Trophoblast cell (in vitro differentiated cells and primary cell): Measurements from ENCODE around the gene THEMIS2. TPM values are rescaled to one million over a fixed set of nuclear protein-coding genes. Genes with fewer than 3 reads are reported as not detected.
A peak's percentile ranks its signal among the peaks of the same experiment; 100 is the strongest.
"Not testable (repeated sequence)": the region's sequence is repeated elsewhere in the genome, so short reads cannot be mapped to it uniquely, and the experiment has no call there.

Source experiments
- DNase-seq, 2 donors: peaks; one replicate each; pipeline ENCODE4 v3.0.0-alpha.2; 2016
- H2AFZ ChIP-seq: 2 replicates; pipeline ENCODE4 v1.6.1; 2013; ENCODE audit warnings: low read length, moderate library complexity, mild to moderate bottlenecking; ENCODE audit not compliant: insufficient read depth, poor library complexity
- H2AK5ac ChIP-seq: 2 replicates; pipeline ENCODE4 v1.6.1; 2013; ENCODE audit warnings: mild to moderate bottlenecking, low read length
- H2BK120ac ChIP-seq: 2 replicates; pipeline ENCODE4 v1.6.1; 2013; ENCODE audit warnings: low read length, mild to moderate bottlenecking, moderate library complexity; ENCODE audit not compliant: insufficient read depth, poor library complexity
- H2BK12ac ChIP-seq: 2 replicates; pipeline ENCODE4 v1.6.1; 2013; ENCODE audit warnings: mild to moderate bottlenecking, low read length, moderate library complexity
- H2BK5ac ChIP-seq: 2 replicates; pipeline ENCODE4 v1.6.1; 2013; ENCODE audit warnings: low read length, low read depth, moderate library complexity, mild to moderate bottlenecking; ENCODE audit not compliant: poor library complexity
- H3K14ac ChIP-seq: 2 replicates; pipeline ENCODE4 v1.6.1; 2013; ENCODE audit warnings: mild to moderate bottlenecking, low read length
- H3K18ac ChIP-seq: 2 replicates; pipeline ENCODE4 v1.6.1; 2013; ENCODE audit warnings: mild to moderate bottlenecking, low read length
- H3K23ac ChIP-seq: 2 replicates; pipeline ENCODE4 v1.6.1; 2013; ENCODE audit warnings: low read length
- H3K27ac ChIP-seq: 2 replicates; pipeline ENCODE4 v1.5.1; 2013; ENCODE audit warnings: low read depth, mild to moderate bottlenecking, inconsistent platforms, low read length, moderate library complexity
- H3K27me3 ChIP-seq: 2 replicates; pipeline ENCODE4 v1.6.1; 2013; ENCODE audit warnings: inconsistent platforms, mild to moderate bottlenecking, low read length, moderate library complexity; ENCODE audit not compliant: insufficient read depth
- H3K36me3 ChIP-seq, 2 experiments: 1 replicate in 1 of 2; 2 replicates in 1 of 2; pipeline ENCODE4 v1.6.1; 2013; ENCODE audit warnings: low read length in 2 of 2, mild to moderate bottlenecking in 2 of 2, moderate library complexity in 1 of 2; ENCODE audit not compliant: insufficient read depth in 2 of 2, control insufficient read depth in 1 of 2
- H3K4ac ChIP-seq: 2 replicates; pipeline ENCODE4 v1.6.1; 2013; ENCODE audit warnings: low read depth, mild to moderate bottlenecking, low read length, moderate library complexity
- H3K4me1 ChIP-seq, 2 experiments: 1 replicate in 1 of 2; 2 replicates in 1 of 2; pipeline ENCODE4 v1.6.1; 2013; ENCODE audit warnings: low read length in 2 of 2, mild to moderate bottlenecking in 2 of 2, moderate library complexity in 1 of 2; ENCODE audit not compliant: insufficient read depth in 2 of 2, control insufficient read depth in 1 of 2
- H3K4me2 ChIP-seq: 2 replicates; pipeline ENCODE4 v1.6.1; 2013; ENCODE audit warnings: inconsistent platforms, mild to moderate bottlenecking, low read length, moderate library complexity
- H3K4me3 ChIP-seq: 2 replicates; pipeline ENCODE4 v1.5.1; 2013; ENCODE audit warnings: mild to moderate bottlenecking, low read depth, low read length, inconsistent platforms
- H3K79me1 ChIP-seq: one replicate; pipeline ENCODE4 v1.6.1; 2013; ENCODE audit warnings: low read length
- H3K79me2 ChIP-seq: 2 replicates; pipeline ENCODE4 v1.6.1; 2013; ENCODE audit warnings: low read length, mild to moderate bottlenecking; ENCODE audit not compliant: control insufficient read depth, insufficient read depth, poor library complexity
- H3K9ac ChIP-seq: 2 replicates; pipeline ENCODE4 v1.6.1; 2013; ENCODE audit warnings: mild to moderate bottlenecking, low read length
- H3K9me3 ChIP-seq: 2 replicates; pipeline ENCODE4 v1.6.1; 2013; ENCODE audit warnings: low read depth, mild to moderate bottlenecking, control low read depth, inconsistent platforms, low read length; ENCODE audit not compliant: insufficient read depth
- H4K12ac ChIP-seq: 2 replicates; pipeline ENCODE4 v1.6.1; 2013; ENCODE audit warnings: low read depth, mild to moderate bottlenecking, low read length, moderate library complexity
- H4K8ac ChIP-seq: 2 replicates; pipeline ENCODE4 v1.6.1; 2013; ENCODE audit warnings: low read depth, mild to moderate bottlenecking, low read length, moderate library complexity
- H4K91ac ChIP-seq: one replicate; pipeline ENCODE4 v1.6.1; 2013; ENCODE audit warnings: low read depth, mild to moderate bottlenecking, low read length, moderate library complexity
- WGBS: extraction: QIAGEN DNeasy Blood & Tissue Kit; methylation state at CpG from one replicate; pipeline ENCODE4 v1.1.7; 2013; ENCODE audit warnings: missing lambda C conversion rate; ENCODE audit not compliant: insufficient read length, insufficient coverage; ENCODE audit errors: extremely low coverage; 5-methylcytosine and 5-hydroxymethylcytosine counted together
- polyA plus RNA-seq: library from polyadenylated mRNA; stranded (reverse); fragments of 200-250 nt; gene quantifications from 2 replicates; pipeline ENCODE4 v1.2.3, GENCODE V29; 2013

THEMIS2 gene
- polyA plus RNA-seq: 0.62 and 0.77 TPM in 2 replicates

DNA sequence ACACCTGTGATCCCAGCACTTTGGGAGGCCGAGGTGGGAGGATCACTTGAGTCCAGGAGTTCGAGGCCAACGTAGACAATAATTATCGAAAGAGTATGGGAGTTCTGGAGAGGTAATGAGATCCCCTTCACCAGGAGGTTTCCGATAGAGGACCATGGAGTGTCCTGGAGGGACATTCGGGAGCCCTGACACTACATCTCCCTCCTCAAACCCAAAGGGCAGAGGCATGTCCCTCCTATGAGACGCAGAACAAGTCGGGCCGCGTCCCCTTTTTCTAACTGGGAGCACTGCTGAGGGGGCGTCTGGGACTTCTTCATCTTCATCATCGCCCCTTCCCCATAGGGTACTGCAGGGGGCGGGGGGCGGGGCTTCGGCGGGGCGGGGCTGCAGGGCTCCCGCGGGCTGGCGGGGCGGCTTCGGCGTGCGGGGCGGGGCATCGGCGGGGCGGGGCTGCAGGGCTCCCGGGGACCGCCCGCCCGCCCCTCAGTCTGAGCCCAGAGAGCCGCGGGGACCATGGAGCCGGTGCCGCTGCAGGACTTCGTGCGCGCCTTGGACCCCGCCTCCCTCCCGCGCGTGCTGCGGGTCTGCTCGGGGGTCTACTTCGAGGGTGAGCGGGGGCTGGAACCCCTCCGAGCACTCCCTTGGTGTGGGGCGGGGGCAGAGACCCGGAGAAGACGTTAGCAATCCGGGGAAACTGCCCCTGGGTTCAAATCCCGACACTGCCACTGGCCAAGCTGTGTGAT is at the start of gene THEMIS2:
TSS of gene THEMIS2 (plus strand) at position 486 of the 743 bp plus-strand sequence. CDS start at position 514, 28 bp downstream.
- Histone ChIP-seq H3K14ac (peak within 1 kb of the TSS; percentile 64), H3K27me3 (no peaks in the 10 kb centered on the region), H3K23ac (no peak within 1 kb of the TSS), H2BK12ac (no peak within 1 kb of the TSS), H3K4me3 (peak within 1 kb of the TSS; percentile 67), H3K79me1 (no peaks in the 10 kb centered on the region), H2AK5ac (no peak within 1 kb of the TSS), H3K4me2 (peak within 1 kb of the TSS; percentile 72), H3K36me3 (no peaks in the 10 kb centered on the region), H3K9ac (no peak within 1 kb of the TSS), H3K9me3 (no peaks in the 10 kb centered on the region), H2AFZ (peak within 1 kb of the TSS; percentile 99), H4K91ac (no peak within 1 kb of the TSS), H2BK120ac (no peak within 1 kb of the TSS), H2BK5ac (no peak within 1 kb of the TSS), H4K8ac (peak within 1 kb of the TSS; percentile 75), H3K79me2 (no peaks in the 10 kb centered on the region), H3K4ac (no peak within 1 kb of the TSS), H3K4me1 (peaks cover 5 to 10% of the 10 kb centered on the region in 2 experiments), H3K18ac (peak within 1 kb of the TSS; percentile 35), H3K27ac (no peak within 1 kb of the TSS), H4K12ac (no peak within 1 kb of the TSS)
- no CpG with 5 or more reads among the region's 53 CpGs for WGBS
- peak in 1 of 2 donors; percentile 43 for DNase-seq

GRCh38 chr1:27823784-27824183 is 48.6 kb upstream of the THEMIS2 start:
- no peaks in the 10 kb centered on the region for H3K9me3 ChIP-seq
- DNase-seq: no peak
- H4K8ac ChIP-seq: no peak overlapping the region
- H3K23ac ChIP-seq: no peak overlapping the region
- H3K4me3 ChIP-seq: no peak overlapping the region
- H2AFZ ChIP-seq: no peak overlapping the region
- H3K4me2 ChIP-seq: no peak overlapping the region
- H3K79me2 ChIP-seq: no peaks in the 10 kb centered on the region
- no peak overlapping the region for H2BK12ac ChIP-seq
- peaks cover 6 to 7% of the 10 kb centered on the region in 2 experiments for H3K36me3 ChIP-seq
- no peak overlapping the region for H2BK5ac ChIP-seq
- no peaks in the 10 kb centered on the region for H3K79me1 ChIP-seq
- H2AK5ac ChIP-seq: no peak overlapping the region
- H3K14ac ChIP-seq: no peak overlapping the region
- no peak overlapping the region for H3K27ac ChIP-seq
- no peak overlapping the region for H4K12ac ChIP-seq
- no peaks in the 10 kb centered on the region for H3K27me3 ChIP-seq
- no peak overlapping the region for H3K9ac ChIP-seq
- no peaks in the 10 kb centered on the region for H3K4me1 ChIP-seq
- H3K4ac ChIP-seq: no peak overlapping the region
- H3K18ac ChIP-seq: no peak overlapping the region
- no peak overlapping the region for H2BK120ac ChIP-seq
- WGBS: no CpG with 5 or more reads among the region's 4 CpGs
- H4K91ac ChIP-seq: no peak overlapping the region

DNA sequence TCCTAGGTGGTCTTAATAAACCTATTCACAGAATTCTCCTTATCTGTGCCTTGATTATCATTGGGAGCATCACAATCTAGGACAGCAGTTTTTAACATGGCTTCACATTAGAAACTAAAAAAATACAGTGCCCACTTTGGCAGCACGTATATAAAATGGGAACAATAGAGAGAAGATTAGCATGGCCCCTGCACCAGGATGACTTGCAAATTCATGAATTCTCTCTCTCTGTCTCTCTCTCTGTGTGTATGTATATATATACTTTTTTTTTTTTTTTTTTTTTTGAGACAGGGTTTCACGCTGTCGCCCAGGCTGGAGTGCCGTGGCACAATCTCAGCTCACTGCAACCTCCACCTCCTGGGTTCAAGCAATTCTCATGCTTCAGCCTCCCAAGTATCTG is 47.9 kb upstream of the THEMIS2 start:
- no peaks in the 10 kb centered on the region for H3K4me1 ChIP-seq
- H2BK5ac ChIP-seq: no peak overlapping the region

GRCh38 chr1:27829339-27829960 is 42.9 kb upstream of the THEMIS2 start:
- not testable (repeated sequence) for H3K4me3 ChIP-seq, H3K18ac ChIP-seq, H3K79me1 ChIP-seq, H3K14ac ChIP-seq, H2AFZ ChIP-seq, DNase-seq, H3K23ac ChIP-seq, H2BK120ac ChIP-seq, H2BK12ac ChIP-seq, H4K91ac ChIP-seq, H3K9ac ChIP-seq, H3K27ac ChIP-seq, H3K4ac ChIP-seq, H3K36me3 ChIP-seq, H2AK5ac ChIP-seq, H3K27me3 ChIP-seq, H3K4me1 ChIP-seq, H4K12ac ChIP-seq, H2BK5ac ChIP-seq, H3K4me2 ChIP-seq, H3K9me3 ChIP-seq
- H4K8ac ChIP-seq: peak overlapping the region; percentile 98
- H3K79me2 ChIP-seq: peaks cover 10% of the 10 kb centered on the region
- WGBS: no CpG with 5 or more reads among the region's 4 CpGs

More for the DNA sequence above, 47.9 kb upstream of the THEMIS2 start:
- no peak overlapping the region for H4K91ac ChIP-seq
- no peaks in the 10 kb centered on the region for H3K9me3 ChIP-seq
- H3K23ac ChIP-seq: no peak overlapping the region
- no peak overlapping the region for H2AFZ ChIP-seq
- no peaks in the 10 kb centered on the region for H3K27me3 ChIP-seq
- no peak overlapping the region for H4K8ac ChIP-seq
- no peak overlapping the region for H3K4me3 ChIP-seq
- no peak overlapping the region for H3K18ac ChIP-seq
- H2AK5ac ChIP-seq: no peak overlapping the region
- no peaks in the 10 kb centered on the region for H3K79me2 ChIP-seq
- no peak for DNase-seq
- no CpG with 5 or more reads among the region's 4 CpGs for WGBS
- H3K27ac ChIP-seq: no peak overlapping the region
- no peak overlapping the region for H3K9ac ChIP-seq
- H2BK12ac ChIP-seq: no peak overlapping the region
- H3K36me3 ChIP-seq: peaks cover 4 to 5% of the 10 kb centered on the region in 2 experiments
- H3K79me1 ChIP-seq: no peaks in the 10 kb centered on the region
- H4K12ac ChIP-seq: no peak overlapping the region
- H3K4me2 ChIP-seq: no peak overlapping the region
- H3K4ac ChIP-seq: no peak overlapping the region
- H2BK120ac ChIP-seq: no peak overlapping the region
- no peak overlapping the region for H3K14ac ChIP-seq
